Neuronal stem cell (in vitro differentiated cells): Measurements from ENCODE around the gene SHKBP1.
A peak's percentile ranks its signal among the peaks of the same experiment; 100 is the strongest.

Experiments
- DNase-seq: peaks from one replicate; pipeline ENCODE4 v3.0.0-alpha.2; 2013; ENCODE audit warnings: low spot score
- H2AFZ ChIP-seq: one replicate; pipeline ENCODE4 v1.6.1; 2013; ENCODE audit warnings: mild to moderate bottlenecking, low read length, inconsistent platforms
- H2AK5ac ChIP-seq: 2 replicates; pipeline ENCODE4 v1.6.1; 2013; ENCODE audit warnings: low read depth, mild to moderate bottlenecking, inconsistent platforms, low read length, moderate library complexity, mixed read lengths
- H2BK120ac ChIP-seq: 2 replicates; pipeline ENCODE4 v1.6.1; 2013; ENCODE audit warnings: low read depth, mild to moderate bottlenecking, inconsistent platforms, low read length, moderate library complexity, mixed read lengths
- H2BK12ac ChIP-seq: one replicate; pipeline ENCODE4 v1.6.1; 2013; ENCODE audit warnings: low read length, inconsistent platforms
- H2BK15ac ChIP-seq: 2 replicates; pipeline ENCODE4 v1.6.1; 2013; ENCODE audit warnings: mild to moderate bottlenecking, low read length, inconsistent platforms, mixed read lengths
- H2BK5ac ChIP-seq: one replicate; pipeline ENCODE4 v1.6.1; 2013; ENCODE audit warnings: inconsistent platforms, mild to moderate bottlenecking, low read length, moderate library complexity
- H3K14ac ChIP-seq: one replicate; pipeline ENCODE4 v1.6.1; 2013; ENCODE audit warnings: low read length, inconsistent platforms
- H3K18ac ChIP-seq: 2 replicates; pipeline ENCODE4 v1.6.1; 2013; ENCODE audit warnings: low read length, inconsistent platforms
- H3K23ac ChIP-seq: 2 replicates; pipeline ENCODE4 v1.6.1; 2013; ENCODE audit warnings: low read depth, mild to moderate bottlenecking, mixed read lengths, low read length, inconsistent platforms; ENCODE audit not compliant: poor library complexity
- H3K27ac ChIP-seq: replicated peaks from 3 replicates; pipeline ENCODE4 v1.5.1; 2013; ENCODE audit warnings: low read length, inconsistent platforms
- H3K27me3 ChIP-seq, 3 experiments: 2 replicates each; pipeline ENCODE4 v1.6.1; 2013; ENCODE audit warnings: low read length in 3 of 3, mild to moderate bottlenecking in 2 of 3, inconsistent platforms in 1 of 3, low read depth in 1 of 3, mixed read lengths in 1 of 3, moderate library complexity in 1 of 3; ENCODE audit not compliant: control insufficient read depth in 3 of 3, insufficient read depth in 3 of 3
- H3K36me3 ChIP-seq, 2 donors: replicated peaks in 1 of 2; 2 replicates each; pipeline ENCODE4 v1.6.1; 2013; ENCODE audit warnings: low read length in 2 of 2; ENCODE audit not compliant: control insufficient read depth in 2 of 2, insufficient read depth in 2 of 2
- H3K4ac ChIP-seq: 2 replicates; pipeline ENCODE4 v1.6.1; 2013; ENCODE audit warnings: inconsistent platforms, mild to moderate bottlenecking, low read length, moderate library complexity
- H3K4me1 ChIP-seq, 2 donors: 1 replicate in 1 of 2; 2 replicates in 1 of 2; pipeline ENCODE4 v1.6.1; 2013; ENCODE audit warnings: low read length in 2 of 2, low read depth in 1 of 2; ENCODE audit not compliant: control insufficient read depth in 2 of 2, insufficient read depth in 1 of 2
- H3K4me2 ChIP-seq: one replicate; pipeline ENCODE4 v1.6.1; 2013; ENCODE audit warnings: mild to moderate bottlenecking, low read length, inconsistent platforms; ENCODE audit not compliant: insufficient read depth, poor library complexity, severe bottlenecking
- H3K4me3 ChIP-seq, 2 donors: 2 replicates each; pipeline ENCODE4 v1.5.1; 2013; ENCODE audit warnings: low read length in 2 of 2, mild to moderate bottlenecking in 2 of 2, inconsistent platforms in 1 of 2, moderate library complexity in 1 of 2
- H3K79me1 ChIP-seq: one replicate; pipeline ENCODE4 v1.6.1; 2013; ENCODE audit warnings: low read depth, mild to moderate bottlenecking, inconsistent platforms, low read length, moderate library complexity
- H3K9ac ChIP-seq: one replicate; pipeline ENCODE4 v1.6.1; 2013; ENCODE audit warnings: mild to moderate bottlenecking, low read depth, low read length, inconsistent platforms; ENCODE audit not compliant: poor library complexity
- H3K9me3 ChIP-seq, 2 donors: replicated peaks in 1 of 2; 2 replicates each; pipeline versions ENCODE3 to v1.6.1; 2013; ENCODE audit warnings: low read length in 2 of 2, mild to moderate bottlenecking in 2 of 2, inconsistent platforms in 1 of 2, low read depth in 1 of 2, mixed read lengths in 1 of 2, moderate library complexity in 1 of 2; ENCODE audit not compliant: control insufficient read depth in 2 of 2, insufficient read depth in 1 of 2
- H4K8ac ChIP-seq: one replicate; pipeline ENCODE4 v1.6.1; 2013; ENCODE audit warnings: low read depth, mild to moderate bottlenecking, inconsistent platforms, low read length, moderate library complexity
- H4K91ac ChIP-seq: one replicate; pipeline ENCODE4 v1.6.1; 2013; ENCODE audit warnings: low read length, low read depth, mild to moderate bottlenecking, inconsistent platforms; ENCODE audit not compliant: poor library complexity
- WGBS, 2 donors: extraction: QIAGEN DNeasy Blood & Tissue Kit; methylation state at CpG; one replicate each; pipeline ENCODE4 v1.1.7; 2013; ENCODE audit warnings: missing lambda C conversion rate in 2 of 2, mixed read lengths in 1 of 2; ENCODE audit not compliant: insufficient read length in 2 of 2, insufficient replicate concordance in 1 of 2; ENCODE audit errors: extremely low coverage in 2 of 2; 5-methylcytosine and 5-hydroxymethylcytosine counted together

SHKBP1 gene

DNA sequence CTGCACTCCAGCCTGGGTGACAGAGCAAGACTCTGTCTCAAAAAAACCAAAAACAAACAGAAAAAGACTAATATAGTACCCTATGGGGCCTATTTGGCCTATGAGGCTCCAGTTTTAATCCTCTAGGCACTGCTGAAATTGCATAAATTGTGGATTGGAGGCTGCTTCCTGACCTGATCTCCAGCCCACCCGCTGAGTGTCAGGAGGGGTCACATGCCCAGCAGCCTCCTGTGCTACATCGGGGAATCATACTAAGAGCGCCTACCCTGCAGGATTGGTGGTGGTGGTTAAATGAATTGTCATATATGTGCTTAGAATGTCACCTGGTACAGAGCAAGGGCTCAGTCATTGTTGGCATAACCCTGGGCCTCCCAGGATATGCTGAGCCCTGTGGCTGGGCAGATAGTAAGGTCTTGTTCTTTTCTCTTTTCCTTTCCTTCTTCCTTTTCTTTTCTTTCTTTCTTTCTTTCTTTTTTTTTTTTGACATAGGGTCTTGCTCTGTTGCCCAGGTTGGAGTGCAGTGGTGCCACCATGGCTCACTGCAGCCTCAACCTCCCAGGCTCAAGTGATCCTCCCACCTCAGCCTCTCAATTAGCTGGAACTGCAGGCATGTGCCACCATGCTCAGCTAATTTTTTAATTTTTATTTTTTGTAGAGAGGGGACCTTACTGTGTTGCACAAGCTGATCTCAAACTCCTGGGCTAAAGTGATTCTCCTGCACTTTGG lies 55.8 kb downstream of the SHKBP1 start:
- H2AK5ac ChIP-seq: no peak overlapping the region
- no CpG with 5 or more reads among the region's 3 CpGs for WGBS, 2 donors

GRCh38 chr19:40633207-40633606 lies 56.5 kb downstream of the SHKBP1 start:
- Histone ChIP-seq H2BK120ac (no peak overlapping the region), H3K79me1 (no peaks in the 10 kb centered on the region), H3K14ac (no peak overlapping the region), H3K4me2 (no peak overlapping the region), H4K91ac (no peak overlapping the region), H3K9me3 (no peaks in the 10 kb centered on the region), H3K18ac (no peak overlapping the region), H3K27me3 (peaks cover 0 to 8% (median 0%) of the 10 kb centered on the region in 3 experiments), H3K4me1 (peaks cover 6 to 12% of the 10 kb centered on the region in 2 donors), H3K4ac (no peak overlapping the region), H2BK15ac (no peak overlapping the region), H2AK5ac (no peak overlapping the region), H2AFZ (no peak overlapping the region), H3K9ac (no peak overlapping the region), H3K36me3 (peaks cover 3 to 25% of the 10 kb centered on the region in 2 donors), H2BK5ac (no peak overlapping the region), H2BK12ac (no peak overlapping the region), H3K27ac (no peak overlapping the region), H3K4me3 (no peak overlapping the region), H4K8ac (no peak overlapping the region), H3K23ac (no peak overlapping the region)
- no peak for DNase-seq
- WGBS, 2 donors: no CpG with 5 or more reads among the region's 5 CpGs

More for the DNA sequence above, 55.8 kb downstream of the SHKBP1 start:
- Histone ChIP-seq H3K4me1 (peaks cover 6 to 12% of the 10 kb centered on the region in 2 donors), H2BK5ac (no peak overlapping the region), H3K9me3 (no peaks in the 10 kb centered on the region), H2BK120ac (no peak overlapping the region), H3K14ac (no peak overlapping the region), H2AFZ (no peak overlapping the region), H3K79me1 (no peaks in the 10 kb centered on the region), H3K18ac (peak overlapping the region; percentile 16), H4K8ac (no peak overlapping the region), H3K23ac (no peak overlapping the region), H4K91ac (no peak overlapping the region), H3K27me3 (peaks cover 0 to 8% (median 0%) of the 10 kb centered on the region in 3 experiments), H3K4me2 (no peak overlapping the region), H2BK15ac (no peak overlapping the region), H3K36me3 (peaks cover 7 to 31% of the 10 kb centered on the region in 2 donors), H2BK12ac (no peak overlapping the region), H3K9ac (no peak overlapping the region), H3K4me3 (no peak overlapping the region), H3K27ac (no peak overlapping the region), H3K4ac (no peak overlapping the region)
- no peak for DNase-seq

- Histone ChIP-seq H3K9ac (no peak overlapping the region), H4K8ac (no peak overlapping the region), H3K27ac (no peak overlapping the region), H2BK120ac (no peak overlapping the region), H3K23ac (no peak overlapping the region), H3K79me1 (no peaks in the 10 kb centered on the region), H3K27me3 (peaks cover 0 to 8% (median 0%) of the 10 kb centered on the region in 3 experiments), H2BK5ac (no peak overlapping the region), H3K4ac (no peak overlapping the region), H3K18ac (no peak overlapping the region), H3K4me1 (peaks cover 2 to 15% of the 10 kb centered on the region in 2 donors), H3K9me3 (no peaks in the 10 kb centered on the region), H2AFZ (no peak overlapping the region), H3K4me2 (no peak overlapping the region), H3K14ac (no peak overlapping the region), H2AK5ac (no peak overlapping the region), H3K4me3 (no peak overlapping the region), H2BK15ac (no peak overlapping the region), H2BK12ac (no peak overlapping the region), H4K91ac (no peak overlapping the region), H3K36me3 (no peaks in the 10 kb centered on the region)
- no peak for DNase-seq
- WGBS, 2 donors: no CpG with 5 or more reads among the region's 1 CpG
Observed at GRCh38 chr19:40638327-40638726, 61.7 kb downstream of the SHKBP1 start.

- Histone ChIP-seq H3K18ac (no peak overlapping the region), H4K8ac (no peak overlapping the region), H3K9ac (no peak overlapping the region), H3K23ac (no peak overlapping the region), H3K79me1 (no peaks in the 10 kb centered on the region), H3K4me1 (peaks cover 0 to 9% of the 10 kb centered on the region in 2 donors), H3K27me3 (peaks cover 0 to 5% (median 0%) of the 10 kb centered on the region in 3 experiments), H2AFZ (no peak overlapping the region), H2BK5ac (no peak overlapping the region), H2BK120ac (no peak overlapping the region), H3K9me3 (no peaks in the 10 kb centered on the region), H4K91ac (no peak overlapping the region), H2AK5ac (no peak overlapping the region), H2BK12ac (no peak overlapping the region), H3K4ac (no peak overlapping the region), H3K36me3 (no peaks in the 10 kb centered on the region), H3K14ac (peak overlapping the region; percentile 94), H3K27ac (no peak overlapping the region), H3K4me2 (no peak overlapping the region), H2BK15ac (no peak overlapping the region), H3K4me3 (no peak overlapping the region)
- no peak for DNase-seq
- no CpG with 5 or more reads among the region's 6 CpGs for WGBS, 2 donors
Observed at GRCh38 chr19:40639638-40639982, 62.9 kb downstream of the SHKBP1 start.
